HG03135 (cell line): Measurements from ENCODE around the gene RNF157.

Source experiments
- ATAC-seq: cut with Tn5 transposase; IDR thresholded peaks from one replicate; pipeline ENCODE4 v1.9.1; 2021; ENCODE audit warnings: mild to moderate bottlenecking, moderate library complexity; ENCODE audit not compliant: unreplicated experiment

RNF157 gene

DNA sequence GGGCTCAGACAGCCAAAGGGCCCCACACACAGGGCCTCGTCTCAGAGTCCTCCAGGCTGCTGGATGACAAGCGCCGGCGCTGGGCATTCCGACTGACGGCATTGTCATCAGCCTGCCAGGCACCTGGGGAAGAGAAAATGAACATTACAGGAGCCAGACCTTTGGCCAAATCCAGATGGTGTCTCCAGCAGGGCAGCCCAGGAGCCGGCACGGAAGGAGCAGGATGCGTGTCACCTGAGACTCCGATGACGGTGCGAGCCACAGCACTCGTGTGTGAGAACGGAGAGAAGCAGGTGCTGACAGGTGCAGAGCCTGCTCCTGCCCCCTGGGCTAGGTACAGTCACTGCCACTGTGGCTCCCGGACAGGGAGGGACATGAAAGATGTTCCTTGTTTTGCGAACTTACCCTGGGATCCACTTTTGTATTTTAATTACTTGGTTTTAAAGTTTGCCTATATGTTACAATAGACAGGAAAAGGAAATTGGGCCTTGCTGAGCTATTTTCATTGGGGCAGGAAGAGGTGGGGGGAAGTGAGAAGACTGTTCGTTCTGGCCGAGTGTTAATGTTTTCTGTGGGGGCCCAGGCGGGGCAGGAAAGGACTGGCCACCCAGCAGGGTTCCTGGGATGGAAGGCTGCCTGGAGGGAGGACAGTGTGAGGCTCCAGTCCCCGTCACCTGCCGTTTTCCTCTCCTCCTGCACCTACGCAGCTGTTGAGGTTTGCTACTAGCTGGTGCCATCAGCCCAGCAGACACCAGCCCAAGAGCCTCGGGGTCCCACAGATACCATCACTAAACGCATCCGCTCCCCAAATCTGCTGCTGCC is 94.9 kb downstream of the RNF157 start:
- ATAC-seq, result no peak

GRCh38 chr17:76142585-76143041 is 97.7 kb downstream of the RNF157 start:
- ATAC-seq, result no peak

- no peak for ATAC-seq
Measured at GRCh38 chr17:76142039-76142584, 98.2 kb downstream of the RNF157 start.

DNA sequence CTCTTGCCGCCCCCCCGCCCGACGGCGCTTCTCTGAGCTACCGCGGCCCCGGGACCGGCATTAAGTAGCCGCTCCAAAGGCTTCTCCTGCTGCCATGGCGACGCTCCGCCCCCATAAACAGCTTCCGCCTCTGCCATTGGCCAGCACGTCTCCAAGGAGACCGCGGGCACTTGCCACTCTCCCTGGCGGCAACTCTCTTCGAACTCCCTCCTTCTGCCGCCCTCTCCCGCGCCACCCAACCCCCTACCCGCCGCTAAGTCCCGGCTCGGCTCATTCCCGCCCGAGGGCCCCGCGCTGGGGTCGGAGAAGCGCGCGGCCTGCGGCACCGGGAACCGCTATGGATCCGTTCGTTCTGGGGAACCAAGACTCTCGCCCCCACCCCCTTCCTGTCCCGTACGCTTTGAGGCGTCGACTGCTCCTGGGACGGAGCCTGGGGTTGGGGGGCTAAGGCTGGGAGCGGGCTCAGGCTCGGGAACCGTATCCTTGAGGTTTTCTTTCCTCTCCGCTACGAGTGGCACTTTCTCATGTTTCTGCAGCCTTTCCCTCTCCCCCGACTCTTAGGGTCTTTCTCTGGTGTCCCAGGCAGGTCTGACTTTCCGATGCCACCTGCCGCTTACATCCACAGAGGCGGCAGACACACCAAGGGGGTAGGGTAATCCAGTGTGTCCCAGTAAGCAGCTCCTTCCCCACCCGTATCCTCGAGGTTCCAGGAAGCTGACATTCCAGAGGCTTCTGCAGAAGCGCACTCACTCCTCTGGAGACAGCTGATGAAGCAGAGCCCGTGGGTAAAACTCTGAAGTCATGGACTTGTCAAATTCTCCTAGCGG is 98.9 kb downstream of the RNF157 start, which contains the start of gene FOXJ1:
FOXJ1 (minus strand) TSS at position 34 of the 827 bp plus-strand sequence. CDS start 850 bp downstream, outside the sequence.
- ATAC-seq, result peak; percentile 77

- no peak for ATAC-seq
Measured at GRCh38 chr17:76140661-76141211, 99.6 kb downstream of the RNF157 start.

DNA sequence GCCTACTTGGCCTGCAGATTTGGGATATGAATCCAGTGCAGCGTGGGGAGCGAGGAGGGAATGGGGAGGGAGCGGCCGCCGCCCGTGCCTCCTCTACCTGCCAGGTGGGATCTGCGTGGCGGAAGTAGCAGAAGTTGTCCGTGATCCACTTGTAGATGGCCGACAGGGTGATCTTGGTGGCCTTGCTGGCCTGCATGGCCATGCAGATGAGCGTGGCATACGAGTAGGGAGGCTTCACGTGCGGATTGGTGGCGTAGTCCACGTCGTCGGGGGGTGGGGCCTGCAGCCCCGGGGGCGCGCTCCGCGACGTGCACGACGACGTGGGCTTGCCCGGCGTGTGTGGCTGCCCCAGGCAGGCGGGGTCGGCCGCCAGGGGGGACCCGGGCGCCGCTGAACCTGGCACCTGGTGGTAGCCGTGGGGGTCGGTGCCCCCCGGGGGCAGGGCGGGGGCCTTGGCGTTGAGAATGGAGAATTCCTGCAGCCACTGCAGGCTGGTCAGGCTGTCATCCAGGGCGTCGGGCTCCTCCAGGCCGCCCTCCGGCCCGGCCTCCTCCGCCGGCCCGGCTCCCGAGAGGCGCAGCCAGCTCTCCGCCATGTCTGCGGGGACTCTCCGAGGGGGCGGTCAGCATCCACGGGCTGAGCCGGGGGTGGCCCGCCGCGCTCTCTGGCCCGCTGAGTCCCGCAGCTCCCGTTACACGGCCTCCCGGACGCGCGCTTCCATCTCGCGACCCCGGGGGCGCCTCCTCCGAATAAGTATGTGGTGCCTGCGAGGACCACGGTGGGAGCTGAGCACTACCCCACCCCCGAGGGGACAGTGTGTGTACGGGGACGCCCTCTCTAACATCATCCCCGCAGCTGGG is 100.3 kb downstream of the RNF157 start:
- ATAC-seq, result no peak

DNA sequence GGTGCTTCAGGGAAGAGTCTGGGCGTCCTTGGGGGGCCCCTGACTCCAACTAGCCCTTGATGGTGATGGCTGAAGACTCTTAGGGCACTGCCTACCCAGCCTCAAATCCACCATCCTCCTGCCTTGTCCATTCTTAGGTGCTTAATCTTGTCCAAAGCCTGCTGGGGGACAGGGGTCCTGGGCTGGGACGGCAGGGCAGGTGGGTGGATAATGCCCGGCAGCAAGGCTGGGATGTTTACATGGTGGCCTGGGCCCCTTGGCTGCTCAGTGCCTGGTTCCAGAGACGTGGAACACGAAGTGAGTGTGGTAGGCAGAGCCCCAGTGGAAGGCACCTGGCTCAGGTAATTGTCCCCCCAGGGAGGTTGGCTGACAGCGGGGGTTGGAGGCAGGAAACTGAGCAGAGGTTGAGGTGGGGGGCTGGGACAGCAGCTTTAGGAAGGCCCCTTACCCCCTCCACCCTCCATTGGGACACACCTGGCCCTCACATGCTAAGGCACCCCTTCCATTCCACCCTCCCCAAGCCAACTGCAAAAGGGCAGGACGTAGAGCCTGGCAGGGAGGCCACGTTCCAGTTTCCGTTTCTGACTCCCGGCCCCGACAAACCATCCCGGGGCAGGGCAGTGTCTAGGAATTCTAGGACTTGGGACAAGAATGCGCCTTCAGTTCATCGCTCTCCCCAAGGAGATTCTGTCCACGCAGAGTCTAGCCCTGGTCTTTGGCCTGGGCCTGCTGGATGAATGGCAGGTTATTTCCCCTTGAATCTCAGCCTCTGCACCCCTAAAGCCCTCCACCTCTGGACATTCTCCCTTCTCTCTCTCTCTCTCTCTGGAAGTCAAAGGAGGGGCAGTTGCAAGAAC is 101.2 kb downstream of the RNF157 start:
- ATAC-seq, result no peak

DNA sequence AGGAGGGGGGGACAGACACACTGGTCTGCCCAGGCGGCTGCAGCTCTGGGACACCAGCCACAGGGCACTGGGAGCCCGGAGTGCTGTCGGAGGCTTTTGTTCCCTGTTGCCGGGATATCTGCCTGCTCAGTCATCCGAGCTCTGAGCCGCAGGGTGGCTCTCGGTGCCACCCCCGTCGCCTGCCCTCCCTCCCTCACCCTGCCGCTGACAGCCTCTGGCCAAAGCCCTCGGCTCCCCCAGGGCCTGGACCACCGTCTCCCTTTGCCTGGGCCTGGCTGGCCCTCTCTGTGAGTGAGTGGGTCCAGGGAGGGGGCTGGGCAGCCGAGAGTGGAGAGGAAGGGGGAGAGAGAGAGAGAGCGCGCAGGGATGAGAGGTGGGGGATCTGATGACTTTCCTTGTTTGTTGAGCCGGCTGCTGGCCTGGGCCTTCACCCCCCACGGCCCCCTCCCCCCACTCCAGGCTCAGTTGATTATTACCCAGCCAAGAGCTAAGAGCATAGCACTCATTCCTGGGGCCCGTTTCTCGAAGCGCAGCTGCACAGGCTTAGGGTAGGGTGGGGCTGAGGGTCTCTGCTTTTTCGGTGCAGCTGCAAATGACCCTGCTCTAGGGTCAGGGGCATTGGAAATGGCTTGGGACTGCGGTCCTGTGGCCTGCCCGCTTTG is 101.9 kb downstream of the RNF157 start:
- no peak for ATAC-seq

DNA sequence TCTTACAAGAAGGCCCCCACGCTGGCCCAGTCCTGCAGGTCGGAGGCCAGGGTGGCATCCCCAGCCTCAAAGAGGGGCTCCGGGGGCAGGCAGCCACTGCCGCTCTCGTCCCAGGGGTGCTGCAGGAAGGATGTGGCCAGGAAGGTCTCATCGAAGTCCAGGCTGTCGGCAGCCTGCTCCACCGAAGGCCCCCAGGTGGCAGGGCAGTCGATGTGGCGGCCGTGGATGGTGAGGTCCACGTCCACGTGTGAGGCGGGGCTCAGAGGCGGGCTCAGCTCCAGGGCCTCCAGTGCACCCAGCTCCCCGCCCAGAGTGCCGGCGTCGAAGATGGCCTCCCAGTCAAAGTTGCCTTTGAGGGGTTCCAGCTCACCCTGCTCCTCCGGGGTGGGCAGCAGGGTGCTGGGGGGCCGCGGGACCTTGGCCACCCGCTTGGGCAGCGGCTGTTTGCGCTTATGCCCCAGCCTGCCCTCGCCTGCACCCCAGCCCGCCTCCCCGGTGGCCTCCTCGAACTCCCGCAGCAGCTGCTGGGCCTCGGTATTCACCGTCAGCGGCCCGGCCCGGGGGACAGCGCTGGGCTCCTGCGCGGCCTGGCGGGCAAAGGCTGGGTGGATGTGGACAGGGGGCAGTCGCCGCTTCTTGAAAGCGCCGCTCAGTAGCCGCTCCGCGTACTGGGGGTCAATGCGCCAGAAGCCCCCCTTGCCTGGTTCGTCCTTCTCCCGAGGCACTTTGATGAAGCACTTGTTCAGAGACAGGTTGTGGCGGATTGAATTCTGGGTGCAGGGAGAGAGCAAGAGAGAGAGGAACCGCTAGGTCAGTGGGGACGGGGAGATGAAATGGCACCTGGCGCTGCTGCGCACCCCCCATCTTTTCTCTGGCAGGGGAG is 102.7 kb downstream of the RNF157 start:
- no peak for ATAC-seq

DNA sequence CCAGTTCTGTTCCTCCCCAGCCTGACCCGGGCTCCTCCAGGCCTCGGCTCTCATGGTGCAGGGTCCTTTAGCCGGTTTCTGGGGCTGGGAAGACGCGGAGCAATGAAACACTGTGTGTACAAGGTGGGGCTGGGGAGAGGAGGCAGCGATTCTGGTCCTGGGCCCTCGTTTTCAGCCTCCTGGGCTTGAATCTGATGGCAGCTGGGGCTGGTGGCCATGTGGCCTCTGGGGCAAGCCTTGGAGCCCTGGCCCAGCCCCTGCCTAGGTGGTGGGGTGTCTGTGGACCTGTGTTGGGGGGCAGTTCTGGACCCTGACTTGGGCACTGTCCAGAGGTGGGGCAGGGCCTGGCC is 103.3 kb downstream of the RNF157 start:
- no peak for ATAC-seq

- ATAC-seq, result no peak
Measured at GRCh38 chr17:76136276-76137000, 103.9 kb downstream of the RNF157 start.

DNA sequence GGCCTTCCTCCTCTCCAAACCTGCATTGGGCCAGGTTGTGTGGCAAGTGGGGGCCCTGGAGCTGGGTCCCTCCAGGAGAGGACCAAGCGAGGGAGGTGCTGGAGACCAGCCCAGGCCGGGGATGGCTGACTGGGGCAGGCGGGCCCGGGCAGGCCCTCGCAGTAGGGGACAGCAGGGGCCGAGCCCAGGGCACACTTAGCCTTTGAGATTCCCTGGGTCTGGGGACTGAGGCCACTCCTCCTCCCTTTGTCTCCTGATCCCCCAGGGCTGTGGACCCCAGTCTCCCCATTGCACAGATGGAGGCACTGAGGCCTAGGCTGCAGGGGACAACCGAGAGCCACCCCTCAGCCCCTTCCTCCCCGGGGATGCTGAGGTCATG is 104.5 kb downstream of the RNF157 start:
- no peak for ATAC-seq

DNA sequence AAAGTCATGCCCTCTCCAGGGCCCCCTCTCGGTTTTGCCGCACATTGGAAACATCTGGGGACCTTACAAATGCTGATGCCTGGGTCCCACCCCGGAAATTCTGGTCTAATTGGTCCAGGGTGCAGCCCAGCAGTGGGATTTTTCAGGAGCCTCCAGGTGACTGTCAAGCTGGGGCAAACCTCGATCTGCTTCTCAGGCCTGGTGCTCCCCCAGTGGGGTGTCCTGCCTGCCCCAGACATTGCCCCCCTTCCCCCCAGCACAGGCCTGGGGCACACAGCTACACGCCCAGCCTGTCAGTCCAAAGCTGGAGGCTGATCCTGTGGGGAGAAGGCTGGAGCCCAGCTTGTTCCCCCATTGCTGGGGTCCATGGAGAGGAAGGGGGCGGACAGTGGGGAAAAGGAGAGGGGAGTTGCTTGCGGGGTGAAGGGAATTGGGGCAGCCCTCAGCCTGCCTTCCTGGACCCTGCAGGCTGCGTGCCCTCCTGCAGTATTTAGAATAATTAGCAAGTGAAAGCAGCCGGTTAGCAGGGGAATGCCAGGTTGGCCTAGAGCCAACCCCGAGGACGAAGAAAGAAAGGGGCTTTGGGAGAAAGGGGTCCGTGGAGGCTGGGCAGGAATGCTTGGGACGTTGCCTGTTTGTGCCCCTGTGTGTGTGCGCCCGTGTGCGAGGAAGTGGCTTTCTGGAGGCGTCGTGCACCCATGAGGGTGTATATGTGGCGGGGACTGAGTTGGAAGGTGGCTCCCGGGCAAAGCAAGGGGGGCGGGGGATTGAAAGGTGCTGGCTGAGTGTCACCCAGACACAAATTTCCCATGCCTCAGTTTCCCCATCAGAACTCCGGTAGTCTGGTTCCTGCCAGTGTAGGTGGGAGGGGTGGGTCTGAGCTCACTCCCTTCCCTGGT is 105.1 kb downstream of the RNF157 start:
- no peak for ATAC-seq

DNA sequence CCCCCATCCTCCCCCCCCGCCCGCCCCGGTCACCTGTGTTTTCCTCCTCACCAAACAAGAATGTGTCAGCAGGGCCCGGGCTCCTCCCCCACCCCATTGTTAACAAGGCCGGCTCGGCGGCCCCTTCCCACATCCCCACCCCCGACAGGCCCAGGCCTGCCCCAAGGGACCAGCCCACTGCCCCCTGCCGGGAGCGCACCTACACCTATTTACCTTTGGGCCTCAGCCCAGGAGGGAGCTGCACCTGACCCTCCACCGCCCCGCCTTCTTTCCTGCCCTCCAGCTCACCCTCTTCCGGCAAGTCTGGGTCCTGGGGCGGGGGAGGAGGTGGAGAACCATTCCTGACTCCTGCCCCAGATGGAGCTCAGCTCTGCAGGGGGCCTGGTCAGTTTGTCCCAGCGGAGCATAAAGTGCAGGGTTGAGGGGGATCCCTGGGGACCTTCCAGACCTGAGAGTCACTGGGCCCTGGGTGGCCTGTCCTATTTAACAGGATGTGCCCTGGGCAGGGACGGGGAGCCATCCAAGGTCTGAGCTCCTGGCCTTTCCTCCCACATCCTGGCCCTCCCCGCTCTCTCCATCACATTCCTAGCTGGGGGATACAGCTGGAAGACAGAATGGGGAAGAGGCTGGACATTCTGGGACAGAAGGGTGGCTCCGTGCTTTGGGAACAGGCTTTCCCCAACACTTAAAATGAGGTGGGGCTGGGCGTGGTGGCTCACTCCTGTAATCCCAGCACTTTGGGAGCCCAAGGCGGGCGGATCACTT is 107.5 kb downstream of the RNF157 start:
- ATAC-seq, result no peak

DNA sequence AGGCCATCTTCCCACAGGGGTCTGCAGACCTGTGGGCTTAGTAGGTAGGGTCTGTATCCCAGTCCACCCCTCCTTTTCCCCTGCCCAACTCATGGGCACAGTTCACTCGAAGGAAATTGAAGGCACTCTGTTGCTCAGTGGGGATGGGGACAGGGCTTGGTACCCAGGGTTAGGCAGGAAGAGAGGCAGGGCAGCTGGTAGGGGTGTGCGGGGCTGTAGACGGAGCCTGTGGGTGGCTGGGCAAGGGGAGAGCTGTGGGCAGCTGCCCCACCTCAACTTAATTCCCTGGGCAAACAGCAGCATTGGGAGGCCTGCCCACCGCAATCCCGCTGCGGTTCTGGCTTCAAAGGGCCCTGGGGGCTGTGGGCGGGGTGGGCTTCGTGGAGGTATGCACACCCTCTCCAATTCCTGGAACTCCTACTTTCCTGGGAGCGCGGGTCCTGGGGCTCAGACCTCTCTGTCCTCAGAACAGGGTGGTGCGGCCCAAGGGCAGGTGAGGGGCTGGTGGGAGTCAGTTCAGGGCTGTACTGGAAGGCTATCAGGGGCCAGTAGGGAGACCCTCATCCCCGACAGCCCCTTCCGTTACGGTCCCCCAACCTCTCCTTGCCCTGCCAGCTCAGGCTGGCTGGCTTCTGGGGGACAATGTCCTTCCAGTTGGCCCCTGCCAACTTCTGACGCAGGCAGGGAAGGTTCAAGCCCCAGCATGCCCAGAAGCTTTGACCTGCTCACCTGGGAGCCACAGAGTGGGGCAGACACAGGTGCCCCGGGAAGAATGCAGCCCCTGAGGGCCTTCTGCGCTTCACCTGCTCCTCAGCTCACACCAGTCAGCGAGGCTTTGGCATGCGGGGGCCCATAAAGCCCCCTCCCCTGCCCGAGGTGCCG is 108.4 kb downstream of the RNF157 start:
- no peak for ATAC-seq
